ENCODE measurements around the gene ADAMTS12.

The ADAMTS12 gene

DNA sequence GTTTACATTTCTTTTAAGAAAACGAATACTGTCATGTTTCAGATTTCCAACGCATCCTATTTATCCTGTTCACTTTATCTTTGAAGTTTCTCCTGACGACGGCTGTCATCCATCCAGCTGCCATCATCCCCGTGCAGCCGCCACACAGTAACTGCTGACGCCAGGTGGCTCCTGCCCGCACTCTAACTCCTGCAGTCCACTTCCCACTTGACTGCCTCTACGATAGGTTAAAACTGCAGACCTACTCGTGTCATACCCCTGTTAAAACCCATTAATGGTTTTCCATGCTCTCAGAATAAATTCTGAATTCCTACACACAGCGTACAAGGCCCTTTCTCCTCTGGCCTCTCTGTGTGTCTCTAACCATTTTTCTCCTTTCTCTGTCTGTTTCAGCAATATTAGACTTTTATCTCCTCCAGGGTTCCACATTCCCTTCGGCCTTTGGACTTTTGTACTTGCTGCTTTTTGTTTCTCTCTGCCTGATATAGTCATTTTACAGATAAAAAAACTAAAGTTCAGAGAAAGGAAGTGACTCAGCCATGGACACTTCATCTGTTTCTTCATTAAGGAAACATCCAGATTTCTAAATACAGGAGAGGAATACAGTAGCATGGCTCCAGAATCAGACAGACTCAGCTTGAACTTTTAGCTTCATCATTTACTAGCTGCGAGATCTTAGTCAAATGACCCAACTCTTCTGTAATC is 84.9 kb downstream of the ADAMTS12 start:
- Mint-ChIP-seq H3K9me3 (no peaks in the 10 kb centered on the region), H3K4me3 (no peak overlapping the region), H3K4me1 (peaks cover 11% of the 10 kb centered on the region), H3K36me3 (ENCODE audit: low read depth) (peaks cover 11% of the 10 kb centered on the region), H3K27ac (no peak overlapping the region), H3K27me3 (ENCODE audit: low read depth, poor library complexity) (no peaks in the 10 kb centered on the region)
- TF ChIP-seq, protein P1, sequence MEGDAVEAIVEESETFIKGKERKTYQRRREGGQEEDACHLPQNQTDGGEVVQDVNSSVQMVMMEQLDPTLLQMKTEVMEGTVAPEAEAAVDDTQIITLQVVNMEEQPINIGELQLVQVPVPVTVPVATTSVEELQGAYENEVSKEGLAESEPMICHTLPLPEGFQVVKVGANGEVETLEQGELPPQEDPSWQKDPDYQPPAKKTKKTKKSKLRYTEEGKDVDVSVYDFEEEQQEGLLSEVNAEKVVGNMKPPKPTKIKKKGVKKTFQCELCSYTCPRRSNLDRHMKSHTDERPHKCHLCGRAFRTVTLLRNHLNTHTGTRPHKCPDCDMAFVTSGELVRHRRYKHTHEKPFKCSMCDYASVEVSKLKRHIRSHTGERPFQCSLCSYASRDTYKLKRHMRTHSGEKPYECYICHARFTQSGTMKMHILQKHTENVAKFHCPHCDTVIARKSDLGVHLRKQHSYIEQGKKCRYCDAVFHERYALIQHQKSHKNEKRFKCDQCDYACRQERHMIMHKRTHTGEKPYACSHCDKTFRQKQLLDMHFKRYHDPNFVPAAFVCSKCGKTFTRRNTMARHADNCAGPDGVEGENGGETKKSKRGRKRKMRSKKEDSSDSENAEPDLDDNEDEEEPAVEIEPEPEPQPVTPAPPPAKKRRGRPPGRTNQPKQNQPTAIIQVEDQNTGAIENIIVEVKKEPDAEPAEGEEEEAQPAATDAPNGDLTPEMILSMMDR (IDR thresholded peaks at IDR 0.05): no peak
- no peak for DNase-seq

DNA sequence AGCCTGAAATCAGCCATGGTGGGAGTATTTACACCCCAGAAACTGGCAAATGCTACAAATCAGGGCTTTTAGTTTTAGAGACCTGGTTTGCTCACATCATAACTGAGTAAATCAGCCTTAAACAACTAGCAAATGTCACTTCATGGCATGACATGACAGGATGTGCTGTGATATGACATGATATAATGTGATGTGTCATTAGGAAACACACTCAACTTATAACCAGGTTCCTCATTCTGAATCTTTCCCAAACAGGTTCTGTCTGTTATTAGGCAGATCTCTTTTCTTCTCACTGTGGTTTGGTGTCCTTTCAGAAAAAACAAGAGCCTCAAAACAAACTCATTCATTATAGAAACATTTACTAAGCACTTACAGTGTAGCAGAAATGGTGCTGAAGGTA is 90.5 kb downstream of the ADAMTS12 start:
- TF ChIP-seq, protein P1 (IDR thresholded peaks at IDR 0.05): no peak
- no peak for DNase-seq
- Mint-ChIP-seq H3K36me3 (ENCODE audit: low read depth) (peaks cover 14% of the 10 kb centered on the region), H3K9me3 (peaks cover 10% of the 10 kb centered on the region), H3K27ac (no peak overlapping the region), H3K27me3 (ENCODE audit: low read depth, poor library complexity) (no peaks in the 10 kb centered on the region), H3K4me3 (no peak overlapping the region), H3K4me1 (no peaks in the 10 kb centered on the region)

DNA sequence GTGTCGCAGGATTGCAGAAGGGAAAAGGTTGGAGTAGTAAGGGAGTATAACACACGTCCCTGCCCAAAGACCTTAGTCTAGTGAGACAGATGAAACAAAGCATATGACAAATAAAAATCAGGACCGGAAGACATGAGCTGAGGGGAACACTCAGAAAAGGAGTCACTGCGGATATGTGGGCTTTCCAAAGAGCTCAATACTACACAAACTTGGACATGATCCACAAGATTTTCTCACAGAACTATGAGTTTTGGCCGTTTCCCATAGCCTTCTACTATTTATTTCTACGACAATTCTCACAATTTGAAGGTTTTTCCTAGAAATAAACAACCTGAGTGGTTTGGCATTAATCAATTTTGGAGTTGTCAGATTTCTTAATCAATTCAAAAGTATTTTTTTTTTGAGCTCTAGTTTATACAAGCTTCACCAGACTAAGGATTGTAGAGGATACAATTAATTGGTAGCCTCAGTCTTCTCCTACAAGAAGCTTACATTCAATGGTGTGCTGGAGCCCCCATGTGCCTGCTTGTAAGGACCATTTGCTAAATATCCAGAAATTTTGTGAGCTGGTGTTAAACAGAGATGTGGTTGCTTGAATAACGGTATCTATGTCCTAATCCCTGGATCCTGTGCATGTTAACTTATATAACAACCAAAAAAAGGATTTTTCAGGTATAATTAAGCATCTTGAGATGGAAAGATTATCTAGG is 91.4 kb downstream of the ADAMTS12 start:
- Mint-ChIP-seq H3K9me3 (peaks cover 10% of the 10 kb centered on the region), H3K27ac (peak overlapping the region; percentile 60), H3K4me1 (no peaks in the 10 kb centered on the region), H3K36me3 (ENCODE audit: low read depth) (peaks cover 14% of the 10 kb centered on the region), H3K27me3 (ENCODE audit: low read depth, poor library complexity) (no peaks in the 10 kb centered on the region), H3K4me3 (no peak overlapping the region)
- DNase-seq: no peak
- TF ChIP-seq, protein P1 (IDR thresholded peaks at IDR 0.05): no peak

DNA sequence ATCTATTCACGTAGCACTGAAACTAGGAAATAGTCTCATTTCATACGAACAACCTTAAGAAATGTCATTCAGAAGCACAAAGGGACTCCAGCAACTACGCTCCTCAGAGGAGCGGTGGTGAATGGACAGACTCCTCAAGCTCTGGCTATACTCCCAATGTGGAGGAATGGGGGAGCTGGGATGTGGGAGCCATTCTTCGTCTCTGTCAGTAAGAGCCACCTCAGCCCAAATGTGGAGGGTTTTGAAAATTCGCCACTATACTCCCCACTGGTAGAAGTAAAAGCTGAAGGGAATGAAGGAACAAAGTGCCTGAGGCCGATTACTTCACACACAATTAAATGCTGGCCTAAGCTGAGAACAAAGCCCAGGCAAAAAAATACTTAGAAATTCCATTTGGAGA is 96.3 kb downstream of the ADAMTS12 start:
- Mint-ChIP-seq H3K27ac (no peak overlapping the region), H3K36me3 (ENCODE audit: low read depth) (peaks cover 23% of the 10 kb centered on the region), H3K9me3 (peaks cover 10% of the 10 kb centered on the region), H3K27me3 (ENCODE audit: low read depth, poor library complexity) (no peaks in the 10 kb centered on the region), H3K4me1 (peaks cover 7% of the 10 kb centered on the region), H3K4me3 (no peak overlapping the region)
- TF ChIP-seq, protein P1 (IDR thresholded peaks at IDR 0.05): no peak
- no peak for DNase-seq

DNA sequence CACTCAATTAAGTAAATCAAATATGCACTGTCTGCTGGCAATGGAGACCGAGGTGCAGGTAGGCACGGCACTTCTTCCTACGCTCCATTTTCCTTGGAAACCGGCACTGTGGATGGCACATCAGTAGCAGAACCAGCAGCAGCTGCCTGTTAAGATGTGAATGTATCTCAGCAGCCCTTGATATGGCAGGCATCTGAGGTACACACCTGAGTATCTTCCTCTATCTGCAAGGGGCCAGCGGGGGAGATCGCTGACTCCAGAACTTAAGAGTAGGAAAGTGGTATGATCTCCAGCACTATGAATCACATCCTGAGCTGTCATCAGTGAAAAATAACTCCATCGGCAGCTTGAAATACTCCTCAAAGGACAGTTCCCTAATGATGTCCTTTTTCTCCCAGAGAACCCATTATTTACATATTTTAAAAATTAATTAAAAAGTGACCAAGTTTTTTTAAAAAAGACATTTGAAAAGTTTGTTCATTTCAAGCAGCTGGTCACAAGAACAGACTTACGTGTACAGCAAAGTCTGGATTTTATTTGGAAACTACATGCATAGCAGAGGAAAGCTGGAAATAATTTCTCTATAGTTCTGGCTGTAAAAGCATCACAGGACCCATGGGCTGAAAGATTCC is 97.1 kb downstream of the ADAMTS12 start:
- TF ChIP-seq, protein P1 (IDR thresholded peaks at IDR 0.05): no peak
- no peaks in the 10 kb centered on the region for H3K27me3 Mint-ChIP-seq (ENCODE audit: low read depth, poor library complexity)

More for the DNA sequence above, 97.1 kb downstream of the ADAMTS12 start:
- no peak for DNase-seq
- peaks cover 10% of the 10 kb centered on the region for H3K9me3 Mint-ChIP-seq
- no peak overlapping the region for H3K4me3 Mint-ChIP-seq
- peaks cover 19% of the 10 kb centered on the region for H3K36me3 Mint-ChIP-seq (ENCODE audit: low read depth)
- peaks cover 7% of the 10 kb centered on the region for H3K4me1 Mint-ChIP-seq
- H3K27ac Mint-ChIP-seq: no peak overlapping the region
